Amniotic epithelial cell (primary cell): ENCODE data around the gene SHISA2.

ENCODE experiments used
- DNase-seq: peaks from one replicate; pipeline ENCODE4 v3.0.0-alpha.2; 2010; ENCODE audit warnings: low read depth

Gene SHISA2

DNA sequence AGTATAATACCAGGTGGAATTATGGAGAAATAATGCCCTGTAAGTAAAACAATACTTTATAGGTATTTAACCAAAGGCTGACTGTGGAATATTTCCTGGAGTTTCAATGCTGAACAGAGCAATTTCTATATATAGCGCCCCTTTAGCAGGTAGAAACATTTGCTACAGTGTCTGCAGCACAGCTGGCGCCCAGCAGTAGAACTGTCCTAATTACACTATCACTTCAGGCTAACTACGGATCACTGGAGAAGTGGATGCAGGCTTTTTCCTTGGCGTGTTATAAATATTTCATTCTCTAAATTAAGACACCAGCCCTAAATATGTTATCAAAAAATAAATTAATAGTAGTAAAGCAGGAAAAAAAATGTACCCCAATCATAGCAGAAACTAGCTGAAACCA, 3.1 kb downstream of the SHISA2 start:
- no peak for DNase-seq

DNA sequence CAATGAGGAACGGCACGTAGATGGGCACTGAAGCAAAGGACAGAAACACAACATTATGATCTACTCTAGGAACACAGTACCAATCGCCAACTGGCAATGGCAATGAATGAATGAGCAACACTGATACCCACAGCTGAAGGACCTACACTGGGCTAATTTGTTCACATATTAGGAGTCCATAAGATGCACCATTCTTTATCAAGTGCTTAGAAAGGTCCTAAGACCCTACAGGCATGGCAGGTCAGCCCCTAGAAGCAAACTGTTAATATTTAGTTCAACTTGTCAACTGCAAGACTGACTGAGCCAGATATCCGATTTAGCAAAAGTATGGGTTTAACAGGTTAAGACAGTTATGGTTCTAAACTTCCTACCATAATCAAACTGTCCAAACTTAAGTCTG, 4.8 kb downstream of the SHISA2 start:
- DNase-seq, result no peak

DNA sequence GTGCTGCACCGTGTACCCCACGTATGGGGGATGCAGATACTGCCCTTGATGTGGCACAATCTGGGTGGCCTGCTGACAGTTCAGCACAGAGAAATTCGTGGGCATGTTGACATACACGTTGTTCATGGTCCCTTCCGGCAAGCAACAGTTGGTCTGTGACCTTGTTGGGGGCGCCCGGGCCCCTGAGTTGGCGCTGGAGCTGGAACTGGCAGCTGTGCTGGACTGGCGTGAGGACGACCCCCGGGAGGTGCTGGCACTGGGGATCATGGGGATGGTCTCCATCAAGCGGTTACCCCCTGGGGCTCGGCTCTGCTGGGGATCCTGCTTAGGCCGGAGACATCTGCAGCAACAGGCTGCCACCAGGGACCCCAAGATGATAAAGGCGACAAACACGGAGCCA, 5.2 kb downstream of the SHISA2 start:
- no peak for DNase-seq

DNA sequence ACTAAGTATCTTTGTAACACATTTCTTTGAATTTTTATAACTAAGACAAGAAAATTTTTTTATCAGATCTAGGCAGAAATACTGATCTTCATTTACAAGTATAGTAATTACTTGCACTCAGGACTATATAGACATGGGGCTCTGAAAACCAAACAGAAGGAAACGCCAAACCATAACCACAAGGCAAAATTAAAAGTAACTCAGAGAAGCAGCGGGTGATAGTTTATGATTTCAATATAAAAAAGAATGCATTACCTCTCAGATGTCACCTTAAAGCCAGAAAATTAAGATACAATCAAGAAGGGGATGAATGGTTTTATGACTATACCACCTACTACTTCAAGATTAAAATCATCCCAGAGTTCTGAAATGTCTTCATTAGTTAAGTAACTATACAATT, 6.7 kb downstream of the SHISA2 start:
- DNase-seq, result no peak

GRCh38 chr13:26042785-26043184, 9.0 kb downstream of the SHISA2 start:
- no peak for DNase-seq

DNA sequence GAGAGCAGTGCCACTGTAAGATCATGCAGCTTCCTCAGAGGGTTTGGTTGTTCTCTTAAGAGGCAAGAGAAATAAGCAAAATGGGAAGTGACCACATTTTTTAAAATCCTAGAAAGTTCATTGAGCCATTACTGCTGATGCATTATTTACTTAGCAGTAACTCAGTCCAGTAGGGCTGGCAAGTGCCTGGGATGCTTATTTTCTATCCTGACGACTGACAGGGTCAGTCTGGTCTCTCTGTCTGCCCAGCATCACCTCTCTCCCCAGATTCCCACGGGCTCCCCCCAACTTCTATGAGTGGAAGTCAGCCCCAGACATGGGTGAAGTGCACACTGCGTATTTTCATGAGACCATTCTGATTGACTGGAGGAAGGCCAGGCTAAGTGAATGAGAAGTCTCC, 10.4 kb downstream of the SHISA2 start:
- DNase-seq, result no peak

DNA sequence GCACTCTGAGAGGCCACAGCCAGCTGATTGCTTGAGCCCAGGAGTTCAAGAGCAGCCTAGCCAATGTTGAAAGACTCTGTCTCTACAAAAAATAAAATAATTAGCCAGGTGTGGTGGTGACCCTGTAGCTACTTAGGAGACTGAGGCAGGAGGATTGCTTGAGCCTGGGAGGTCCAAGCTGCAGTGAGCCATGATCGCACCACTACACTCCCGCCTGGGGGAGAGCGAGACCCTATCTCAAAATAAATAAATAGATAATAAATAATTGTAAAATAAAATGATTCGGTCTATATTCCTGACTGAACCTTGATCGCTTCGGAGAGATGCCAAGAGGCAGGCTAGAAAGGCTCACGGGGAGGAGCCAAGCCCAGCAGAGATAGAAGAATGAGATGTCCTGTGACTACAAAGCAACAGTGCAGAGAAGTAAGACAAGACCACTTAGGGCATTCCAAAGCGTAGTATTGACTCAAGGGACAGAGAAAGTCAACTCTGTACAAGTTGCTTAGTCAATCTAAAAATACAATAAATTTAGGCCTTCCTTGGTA, 12.8 kb downstream of the SHISA2 start:
- no peak for DNase-seq

- no peak for DNase-seq
Measured at GRCh38 chr13:26037302-26037701, 14.5 kb downstream of the SHISA2 start.

GRCh38 chr13:26036383-26036782, 15.4 kb downstream of the SHISA2 start:
- no peak for DNase-seq

- DNase-seq, result no peak
Measured at GRCh38 chr13:26034018-26034417, 17.8 kb downstream of the SHISA2 start.

DNA sequence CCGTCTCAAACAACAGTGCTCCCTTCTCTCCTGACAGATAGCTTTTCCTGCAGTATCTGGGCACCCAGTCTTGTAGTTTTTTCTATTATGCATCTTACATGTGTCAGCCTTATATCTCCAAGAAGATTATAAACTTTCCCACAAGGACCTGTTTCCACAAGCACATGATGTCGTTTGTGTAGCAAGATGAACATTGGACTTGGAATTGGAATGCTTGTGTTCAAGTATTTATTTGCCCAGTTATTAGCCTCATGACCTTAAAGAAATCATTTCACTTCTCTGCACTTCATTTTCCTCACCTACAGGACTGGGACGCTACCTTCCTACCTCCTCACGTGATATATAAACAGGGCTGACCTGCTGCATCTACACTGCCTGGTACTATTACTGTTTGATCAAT, 21.5 kb downstream of the SHISA2 start:
- no peak for DNase-seq

DNA sequence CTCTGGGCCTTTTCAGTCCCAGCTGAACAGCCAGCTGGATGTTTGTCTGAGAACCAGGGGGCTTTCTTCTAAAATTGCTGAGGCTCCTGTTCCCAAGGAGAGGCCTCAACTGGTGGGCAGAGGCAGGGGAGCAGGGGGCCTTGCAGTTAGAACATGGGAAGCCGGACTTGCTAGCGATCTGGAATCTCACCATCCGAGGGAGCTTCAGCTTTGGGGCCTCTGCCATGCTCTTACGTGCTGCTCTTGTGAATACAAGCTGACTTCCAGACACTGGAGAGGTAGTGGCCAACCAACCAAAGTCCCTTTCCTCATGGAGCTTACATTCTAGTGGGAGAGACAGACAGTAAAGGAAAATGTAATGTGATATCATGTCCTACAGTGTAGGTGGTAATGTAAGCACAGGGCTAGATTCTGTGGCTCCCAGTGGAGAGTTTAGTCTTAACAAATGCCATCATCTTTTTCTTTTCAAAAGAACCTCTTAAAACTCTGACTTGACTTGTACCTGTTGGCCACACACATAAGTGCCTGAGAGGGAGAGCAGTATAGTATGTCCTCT, 22.2 kb downstream of the SHISA2 start:
- DNase-seq, result no peak

GRCh38 chr13:26026211-26026610, 25.6 kb downstream of the SHISA2 start:
- no peak for DNase-seq

GRCh38 chr13:26025771-26026170, 26.0 kb downstream of the SHISA2 start:
- no peak for DNase-seq

- no peak for DNase-seq
Measured at GRCh38 chr13:26025196-26025595, 26.6 kb downstream of the SHISA2 start.

- DNase-seq, result no peak
Measured at GRCh38 chr13:26024558-26024957, 27.3 kb downstream of the SHISA2 start.

DNA sequence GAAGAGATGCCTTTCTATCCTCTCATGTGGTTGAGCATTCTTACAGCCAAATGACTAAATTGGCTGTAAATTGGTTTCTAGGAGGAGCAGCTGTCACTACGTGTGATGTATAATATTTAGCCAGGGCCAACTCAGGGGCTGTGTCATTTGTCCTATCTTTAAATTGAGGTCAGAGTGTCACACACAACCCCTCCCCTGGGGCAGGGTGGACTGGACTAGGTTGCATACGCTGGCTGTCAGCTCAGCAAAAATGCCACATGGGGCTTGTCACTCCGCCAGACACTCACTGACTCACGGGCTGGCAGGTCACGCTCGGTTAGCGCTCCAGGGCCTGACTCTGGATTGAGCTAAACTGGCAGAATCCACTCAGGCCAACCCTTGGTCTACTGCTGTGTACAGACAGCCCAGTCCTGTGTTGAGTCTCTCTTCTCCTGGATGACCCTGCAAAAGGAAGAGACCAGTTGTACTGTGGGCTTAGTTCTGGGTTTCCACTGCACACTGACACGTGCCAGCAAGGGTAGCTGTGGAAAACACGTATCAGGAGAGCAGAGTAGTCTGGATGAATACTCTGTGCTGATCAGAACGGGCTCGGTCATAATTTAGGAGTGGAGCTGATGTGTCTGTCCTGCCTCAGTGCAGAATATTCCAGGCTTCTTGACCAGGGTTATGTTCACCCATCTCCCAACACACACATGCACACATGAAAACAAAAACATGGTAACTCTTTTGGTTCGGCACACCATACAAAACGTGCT, 29.1 kb downstream of the SHISA2 start:
- no peak for DNase-seq

- DNase-seq, result no peak
Measured at GRCh38 chr13:26021956-26022355, 29.9 kb downstream of the SHISA2 start.

- DNase-seq, result no peak
Measured at GRCh38 chr13:26021516-26021915, 30.3 kb downstream of the SHISA2 start.

DNA sequence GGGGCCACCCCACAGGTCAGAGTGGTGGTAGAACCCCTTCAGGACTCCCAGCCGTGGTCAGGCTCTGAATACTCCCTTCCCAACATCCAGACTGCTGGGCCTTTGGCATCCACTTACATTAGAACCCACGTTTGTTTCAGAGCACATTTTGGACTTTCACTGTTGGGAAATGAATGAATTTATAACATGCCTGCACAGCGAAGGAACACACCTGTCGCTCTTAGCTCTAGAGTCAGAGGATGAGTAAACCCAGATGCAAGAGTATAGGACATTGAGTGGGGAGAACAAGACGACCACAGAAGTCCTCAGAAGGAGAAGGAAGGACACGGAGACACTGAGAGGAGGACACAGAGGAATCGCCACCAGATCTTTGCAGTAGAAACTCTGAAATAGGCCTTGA, 30.9 kb downstream of the SHISA2 start:
- no peak for DNase-seq

GRCh38 chr13:26019881-26020870, 31.6 kb downstream of the SHISA2 start:
- DNase-seq, result peak; percentile 50

- DNase-seq, result no peak
Measured at GRCh38 chr13:26019251-26019650, 32.6 kb downstream of the SHISA2 start.
